Ishikawa (cell line): Measurements from ENCODE around the gene C19orf38.

Experiments
- CEBPB ChIP-seq: IDR thresholded peaks from 2 replicates; pipeline ENCODE4 v1.6.1; 2012
- CREB1 ChIP-seq: IDR thresholded peaks from 2 replicates; pipeline ENCODE4 v1.6.1; 2012; ENCODE audit warnings: low read depth
- EGR1 ChIP-seq: IDR thresholded peaks from 2 replicates; pipeline ENCODE4 v1.6.1; 2012
- EP300 ChIP-seq: IDR thresholded peaks from 2 replicates; pipeline ENCODE4 v1.6.1; 2012; ENCODE audit warnings: borderline replicate concordance
- FOXM1 ChIP-seq: IDR thresholded peaks from 2 replicates; pipeline ENCODE4 v1.6.1; 2012; ENCODE audit warnings: low read depth, borderline replicate concordance
- MAX ChIP-seq: IDR thresholded peaks from 2 replicates; pipeline ENCODE4 v1.6.1; 2012
- RAD21 ChIP-seq: IDR thresholded peaks from 2 replicates; pipeline ENCODE4 v1.6.1; 2012; ENCODE audit warnings: low read depth
- REST ChIP-seq: IDR thresholded peaks from 2 replicates; pipeline ENCODE4 v1.6.1; 2012; ENCODE audit warnings: low read depth, mild to moderate bottlenecking
- TAF1 ChIP-seq: IDR thresholded peaks from 2 replicates; pipeline ENCODE4 v1.6.1; 2012; ENCODE audit warnings: low read depth, mild to moderate bottlenecking
- USF1 ChIP-seq: IDR thresholded peaks from 2 replicates; pipeline ENCODE4 v1.6.1; 2012
- YY1 ChIP-seq: IDR thresholded peaks from 2 replicates; pipeline ENCODE4 v1.6.1; 2012; ENCODE audit warnings: low read depth

- TF ChIP-seq FOXM1 (no peak), MAX (no peak), CEBPB (no peak), CREB1 (no peak), TAF1 (no peak), EP300 (no peak), REST (no peak), RAD21 (no peak), YY1 (no peak), EGR1 (no peak), USF1 (no peak)
Measured at GRCh38 chr19:10884274-10884673, 36.1 kb downstream of the C19orf38 start.
